ENCODE results near the gene FGF4.

DNA sequence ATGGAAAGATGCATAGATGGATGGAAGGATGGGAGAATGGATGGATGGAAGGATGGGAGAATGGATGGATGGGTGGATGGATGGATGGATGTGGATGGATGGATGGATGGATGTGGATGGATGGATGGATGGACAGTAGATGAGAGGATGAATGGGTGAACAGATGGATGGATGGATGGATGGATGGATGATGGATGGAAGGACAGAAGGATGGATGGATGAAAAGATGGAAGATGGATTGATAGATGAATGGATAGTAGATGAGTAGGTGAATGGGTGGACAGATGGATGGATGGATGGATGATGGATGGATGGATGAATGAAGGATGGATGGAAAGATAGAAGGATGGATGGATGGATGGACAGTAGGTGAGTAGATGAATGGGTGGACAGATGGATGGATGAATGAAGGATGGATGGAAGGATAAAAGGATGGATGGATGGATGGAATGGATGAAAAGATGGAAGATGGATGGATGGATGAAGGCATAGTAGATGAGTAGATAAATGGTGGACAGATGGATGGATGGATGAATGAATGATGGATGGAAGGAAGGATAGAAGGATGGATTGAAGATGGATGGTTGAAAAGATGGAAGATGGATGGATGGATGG lies 28.6 kb upstream of the FGF4 start:
- TF ChIP-seq, protein P1, sequence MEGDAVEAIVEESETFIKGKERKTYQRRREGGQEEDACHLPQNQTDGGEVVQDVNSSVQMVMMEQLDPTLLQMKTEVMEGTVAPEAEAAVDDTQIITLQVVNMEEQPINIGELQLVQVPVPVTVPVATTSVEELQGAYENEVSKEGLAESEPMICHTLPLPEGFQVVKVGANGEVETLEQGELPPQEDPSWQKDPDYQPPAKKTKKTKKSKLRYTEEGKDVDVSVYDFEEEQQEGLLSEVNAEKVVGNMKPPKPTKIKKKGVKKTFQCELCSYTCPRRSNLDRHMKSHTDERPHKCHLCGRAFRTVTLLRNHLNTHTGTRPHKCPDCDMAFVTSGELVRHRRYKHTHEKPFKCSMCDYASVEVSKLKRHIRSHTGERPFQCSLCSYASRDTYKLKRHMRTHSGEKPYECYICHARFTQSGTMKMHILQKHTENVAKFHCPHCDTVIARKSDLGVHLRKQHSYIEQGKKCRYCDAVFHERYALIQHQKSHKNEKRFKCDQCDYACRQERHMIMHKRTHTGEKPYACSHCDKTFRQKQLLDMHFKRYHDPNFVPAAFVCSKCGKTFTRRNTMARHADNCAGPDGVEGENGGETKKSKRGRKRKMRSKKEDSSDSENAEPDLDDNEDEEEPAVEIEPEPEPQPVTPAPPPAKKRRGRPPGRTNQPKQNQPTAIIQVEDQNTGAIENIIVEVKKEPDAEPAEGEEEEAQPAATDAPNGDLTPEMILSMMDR (IDR thresholded peaks at IDR 0.05; ENCODE audit: extremely low read depth in 1 of 2, insufficient read depth in 1 of 2, low read depth in 1 of 2, low read length in 2 of 2): no peak
- TF ChIP-seq POLR2AphosphoS5 (IDR thresholded peaks at IDR 0.05; ENCODE audit: insufficient read depth, low read depth, low read length) (no peak), POLR2A (IDR thresholded peaks at IDR 0.05; ENCODE audit: low read depth, low read length) (no peak)

Data from endothelial cell of umbilical vein (primary cell).